Inflammatory macrophage (primary cell): ENCODE data around the gene TSPYL6.

ENCODE experiments used
- DNase-seq, 2 donors: peaks; one replicate each; pipeline ENCODE4 v3.0.0-alpha.2; 2020 to 2022

Gene TSPYL6

GRCh38 chr2:54255230-54256090 is 569 bp downstream of the TSPYL6 start:
- no peak for DNase-seq

GRCh38 chr2:54254180-54254579 is 1.8 kb downstream of the TSPYL6 start:
- no peak for DNase-seq

- DNase-seq = no peak
Observed at GRCh38 chr2:54249629-54250028, 6.4 kb downstream of the TSPYL6 start.

- no peak for DNase-seq
Observed at GRCh38 chr2:54247115-54247514, 8.9 kb downstream of the TSPYL6 start.

GRCh38 chr2:54240515-54241469 is 15.2 kb downstream of the TSPYL6 start:
- DNase-seq = no peak

- DNase-seq = no peak
Observed at GRCh38 chr2:54239427-54239826, 16.6 kb downstream of the TSPYL6 start.

GRCh38 chr2:54237428-54237827 is 18.6 kb downstream of the TSPYL6 start:
- no peak for DNase-seq

- DNase-seq = no peak
Observed at GRCh38 chr2:54233832-54234649, 22.0 kb downstream of the TSPYL6 start.

GRCh38 chr2:54228945-54229344 is 27.1 kb downstream of the TSPYL6 start:
- DNase-seq = no peak

GRCh38 chr2:54227798-54228197 is 28.2 kb downstream of the TSPYL6 start:
- DNase-seq = no peak

GRCh38 chr2:54226260-54226659 is 29.8 kb downstream of the TSPYL6 start:
- DNase-seq = no peak

- DNase-seq = no peak
Observed at GRCh38 chr2:54224997-54225396, 31.0 kb downstream of the TSPYL6 start.

- no peak for DNase-seq
Observed at GRCh38 chr2:54213082-54213481, 42.9 kb downstream of the TSPYL6 start.

GRCh38 chr2:54212456-54212855 is 43.6 kb downstream of the TSPYL6 start:
- no peak for DNase-seq

- DNase-seq = no peak
Observed at GRCh38 chr2:54209379-54209778, 46.6 kb downstream of the TSPYL6 start.

GRCh38 chr2:54208364-54209240 is 47.4 kb downstream of the TSPYL6 start:
- DNase-seq = no peak

- no peak for DNase-seq
Observed at GRCh38 chr2:54207666-54208195, 48.3 kb downstream of the TSPYL6 start.

GRCh38 chr2:54206596-54206995 is 49.4 kb downstream of the TSPYL6 start:
- DNase-seq = peak in 1 of 2 donors; percentile 27

- no peak for DNase-seq
Observed at GRCh38 chr2:54204476-54204875, 51.6 kb downstream of the TSPYL6 start.
